Anterior cingulate cortex (tissue), 58 donors: ENCODE data around the gene ST7L.
"Not testable (repeated sequence)": the region's sequence is repeated elsewhere in the genome, so short reads cannot be mapped to it uniquely, and the experiment has no call there.

Source experiments
- DNase-seq, 58 donors: peaks; one replicate each; lab custom pipeline; 2025; lab: John Stamatoyannopoulos, UW

ST7L gene

GRCh38 chr1:112504001-112504660 lies 114.8 kb downstream of the ST7L start:
- no peak for DNase-seq

DNA sequence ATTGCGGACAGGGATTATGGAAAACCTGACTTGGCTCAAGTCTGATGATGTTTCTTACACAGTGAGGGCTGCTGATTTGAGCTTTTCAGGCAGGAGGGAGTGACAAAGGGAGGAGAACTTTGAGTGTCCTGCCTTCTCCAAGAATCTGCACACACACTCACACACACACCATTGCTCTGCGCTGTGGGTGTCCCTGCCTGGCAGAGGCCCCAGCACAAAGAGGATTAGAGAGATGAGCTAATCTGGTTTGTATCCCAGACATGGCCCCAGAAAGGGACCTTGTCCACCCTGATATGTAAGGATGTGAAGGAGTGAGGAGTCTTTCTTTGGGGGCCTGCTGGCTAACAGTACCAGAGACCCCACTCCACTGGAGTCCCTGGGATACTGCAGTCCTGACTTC lies 116.1 kb downstream of the ST7L start:
- peak in 9 of 58 donors; percentile 9 to 56 (median 12) for DNase-seq

DNA sequence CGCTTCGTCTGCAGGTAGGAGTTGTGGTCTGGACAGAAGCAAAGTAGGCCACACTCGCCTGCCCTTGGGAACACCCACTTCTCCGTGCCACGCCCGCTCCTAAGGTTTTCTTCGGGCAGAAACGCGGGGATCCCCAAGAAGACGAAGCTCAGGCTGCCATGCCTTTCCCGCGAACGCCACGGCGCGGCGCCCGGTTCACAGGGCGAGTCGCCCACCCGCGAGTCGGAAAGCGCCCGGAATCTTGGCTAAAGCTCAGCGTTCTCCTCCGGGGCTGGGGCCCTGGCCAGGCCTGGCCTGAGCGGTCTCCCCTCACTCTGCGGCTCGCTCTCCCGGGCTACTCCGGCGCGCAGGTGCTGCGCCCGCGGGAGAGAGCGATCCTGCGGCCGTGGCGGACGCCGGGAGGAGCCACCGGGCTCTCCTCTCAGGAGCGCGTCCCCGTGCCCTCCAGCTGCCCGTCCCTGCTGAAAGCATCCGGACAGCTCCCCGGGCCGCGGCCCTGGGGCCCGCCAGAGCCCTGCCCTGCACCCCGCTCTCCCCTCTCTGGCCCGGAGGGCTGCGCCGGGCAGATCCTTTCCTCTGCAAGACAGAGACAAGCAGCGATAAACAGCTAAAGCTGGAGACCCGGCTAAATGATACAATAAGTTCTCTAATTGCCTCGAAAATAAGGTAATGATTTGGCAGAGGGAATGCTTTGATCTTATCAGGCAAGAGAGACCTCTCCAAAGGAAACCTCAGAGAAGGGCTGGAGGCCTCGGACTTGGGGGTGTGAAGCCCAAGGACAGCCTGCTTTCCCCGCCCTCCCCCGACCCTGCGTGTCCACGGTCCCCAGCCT lies 116.9 kb downstream of the ST7L start:
- DNase-seq: peak in 55 of 58 donors; percentile 16 to 85 (median 57)

DNA sequence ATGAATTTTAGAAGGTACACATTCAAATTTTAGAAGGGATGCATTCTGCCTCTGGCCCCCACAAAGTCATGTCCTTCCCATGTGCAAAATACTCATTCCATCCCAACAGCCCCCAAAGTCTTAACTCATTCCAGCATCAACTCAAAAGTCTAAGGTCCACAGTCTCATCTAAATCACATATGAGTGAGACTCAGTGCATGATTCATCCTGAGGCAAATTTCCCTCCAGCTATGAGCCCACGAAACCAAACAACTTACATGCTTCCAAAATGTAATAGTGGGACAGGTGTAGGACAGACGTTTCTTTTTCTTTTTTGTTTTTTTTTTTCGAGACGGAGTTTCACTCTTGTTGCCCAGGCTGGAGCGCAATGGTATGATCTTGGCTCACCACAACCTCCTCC lies 122.7 kb downstream of the ST7L start:
- DNase-seq: no peak

DNA sequence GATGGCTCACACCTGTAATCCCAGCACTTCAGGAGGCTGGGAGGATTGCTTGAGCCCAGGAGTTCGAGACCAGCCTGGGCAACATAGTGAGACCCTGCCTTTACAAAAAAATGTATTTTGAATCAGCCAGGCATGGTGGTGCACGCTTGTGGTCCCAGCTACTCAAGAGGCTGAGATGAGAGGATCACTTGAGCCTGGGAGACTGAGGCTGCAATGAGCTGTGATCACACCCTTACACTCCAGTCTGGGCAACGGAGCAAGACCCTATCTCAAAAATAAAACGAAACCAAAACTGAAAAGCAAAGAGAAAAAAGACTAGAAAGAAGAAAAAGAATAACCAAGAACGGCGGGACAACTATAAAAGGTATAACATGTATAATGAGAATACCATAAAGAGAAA lies 125.6 kb downstream of the ST7L start:
- no peak for DNase-seq

DNA sequence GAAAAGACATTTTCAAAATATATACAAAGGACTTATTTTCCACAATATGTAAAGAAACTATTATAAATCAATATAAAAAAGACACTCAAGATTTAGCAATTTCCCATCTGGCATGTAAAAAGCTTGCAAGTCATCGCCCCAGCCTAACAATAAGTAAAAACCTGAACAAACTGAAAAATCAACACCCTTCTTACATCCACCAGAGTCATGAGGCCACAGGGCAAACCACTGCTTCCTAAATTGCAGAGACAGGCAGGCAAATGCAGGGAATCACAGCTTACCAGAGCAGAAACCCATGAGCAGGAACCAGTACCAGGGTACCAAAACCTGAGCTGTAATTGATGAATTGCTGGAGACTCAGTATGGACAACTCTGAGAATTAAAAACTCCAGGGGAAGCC lies 126.9 kb downstream of the ST7L start:
- DNase-seq: no peak

DNA sequence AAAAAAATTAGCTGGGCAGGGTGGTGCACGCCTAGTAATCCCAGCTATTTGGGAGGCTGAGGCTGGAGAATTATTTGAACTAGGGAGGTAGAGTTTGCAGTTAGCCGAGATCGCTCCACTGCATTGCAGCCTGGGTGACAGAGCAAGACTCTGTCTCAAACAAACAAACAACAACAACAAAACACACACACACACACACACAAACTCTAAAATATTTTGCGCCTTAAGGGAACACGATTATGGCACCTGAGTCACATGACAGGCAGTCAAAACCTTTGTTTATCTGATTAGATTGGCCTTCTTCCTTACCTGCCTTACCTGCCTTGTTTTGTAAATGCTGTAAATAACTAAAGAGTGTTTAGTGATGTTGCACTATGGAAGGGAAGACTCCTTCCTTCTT lies 130.8 kb downstream of the ST7L start:
- no peak for DNase-seq

DNA sequence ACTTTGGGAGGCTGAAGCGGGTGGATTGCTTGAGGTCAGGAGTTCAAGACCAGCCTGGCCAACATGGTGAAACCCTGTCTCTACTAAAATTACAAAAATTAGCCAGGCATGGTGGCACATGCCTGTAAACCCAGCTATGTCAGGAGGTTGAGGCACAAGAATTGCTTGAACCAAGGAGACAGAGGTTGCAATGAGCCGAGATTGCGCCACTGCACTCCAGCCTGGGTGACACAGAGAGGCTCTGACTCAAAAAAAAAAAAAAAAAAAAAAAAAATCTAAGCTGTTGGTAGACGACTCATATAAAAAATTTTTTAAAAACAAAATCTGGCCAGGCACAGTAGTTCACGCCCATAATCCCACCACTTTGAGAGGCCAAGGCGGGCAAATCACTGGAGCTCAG lies 131.3 kb downstream of the ST7L start:
- not testable (repeated sequence) for DNase-seq

DNA sequence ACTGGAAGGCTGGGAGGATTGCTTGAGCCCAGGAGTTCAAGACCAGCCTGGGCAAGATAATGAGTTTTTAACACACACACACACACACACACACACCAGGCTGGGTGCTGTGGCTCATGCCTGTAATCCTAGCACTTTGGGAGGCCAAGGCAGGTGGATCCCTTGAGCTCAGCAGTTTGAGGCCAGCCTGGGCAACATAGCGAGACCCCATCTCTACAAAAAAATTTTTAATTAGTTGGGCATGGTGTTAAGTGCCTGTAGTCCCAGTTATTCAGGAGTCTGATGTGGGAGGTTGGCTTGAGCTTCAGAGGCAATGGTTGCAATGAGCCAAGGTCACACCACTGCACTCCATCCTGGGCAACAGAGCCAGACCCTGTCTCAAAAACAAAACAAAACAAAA lies 132.9 kb downstream of the ST7L start:
- not testable (repeated sequence) for DNase-seq

DNA sequence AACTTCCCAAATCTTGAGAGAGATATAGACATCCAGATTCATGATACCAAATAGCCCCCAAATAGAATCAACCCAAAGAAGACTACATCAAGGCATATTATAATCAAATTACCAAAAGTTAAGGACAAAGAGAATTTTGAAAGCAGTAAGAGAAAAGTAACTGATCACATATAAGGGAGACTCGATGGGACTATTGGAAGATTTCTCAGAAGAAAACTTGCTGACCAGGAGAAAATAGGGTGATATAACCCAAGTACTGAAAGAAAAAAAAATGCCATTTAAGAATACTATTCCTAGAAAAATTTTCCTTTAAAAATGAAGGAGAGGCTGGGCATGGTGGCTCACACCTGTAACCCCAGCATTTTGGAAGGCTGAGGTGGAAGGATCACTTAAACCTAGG lies 140.6 kb downstream of the ST7L start:
- DNase-seq: no peak

DNA sequence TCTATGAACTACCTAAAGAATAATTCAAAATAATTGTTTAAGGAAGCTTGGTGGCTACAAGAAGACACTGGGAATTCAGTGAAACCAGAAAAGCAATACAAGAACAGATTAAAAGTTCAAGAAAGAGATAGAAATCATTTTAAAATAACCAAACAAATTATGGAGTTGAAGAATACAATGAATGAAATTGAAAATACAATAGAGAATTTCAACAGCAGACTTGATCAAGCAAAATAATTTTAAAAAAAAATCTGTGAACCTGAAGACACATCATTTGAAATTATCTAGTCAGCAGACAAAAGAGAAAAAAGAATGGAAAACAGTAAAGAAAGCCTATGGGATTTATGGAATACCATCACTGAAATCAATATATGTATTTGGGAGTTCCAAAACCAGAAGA lies 141.4 kb downstream of the ST7L start:
- DNase-seq: no peak
